HL-60/S4 treated with retinoic acid at 250 ng/mL for 4 days and 3 days (cell line): ENCODE results near the gene AVPI1.

ENCODE experiments used
- in situ Hi-C: fragments of 300-500 bp; cut with MboI; formaldehyde crosslinking; loops from 2 replicates; pipeline ENCODE4 v1.7.0; 2022; ENCODE audit warnings: low sequenced_read_pairs

Gene AVPI1

GRCh38 chr10:97713339-97713825, 26.3 kb upstream of the AVPI1 start, which contains the start of gene MARVELD1:
MARVELD1 (plus strand) TSS chr10:97713730; CDS start chr10:97713877, 147 bp downstream.
- in situ Hi-C loops: no loop called here

- in situ Hi-C loops: no loop called here
Observed at GRCh38 chr10:97711640-97712572, 24.9 kb upstream of the AVPI1 start.

GRCh38 chr10:97708976-97709946, 22.2 kb upstream of the AVPI1 start:
- in situ Hi-C loops: no loop called here

- in situ Hi-C loops: no loop called here
Observed at GRCh38 chr10:97708167-97708566, 21.1 kb upstream of the AVPI1 start.

GRCh38 chr10:97707134-97707861, 20.3 kb upstream of the AVPI1 start:
- in situ Hi-C loops: no loop called here

GRCh38 chr10:97705006-97705670, 18.1 kb upstream of the AVPI1 start:
- in situ Hi-C loops: no loop called here

- in situ Hi-C loops: no loop called here
Observed at GRCh38 chr10:97704341-97704740, 17.3 kb upstream of the AVPI1 start.

GRCh38 chr10:97703398-97704067, 16.5 kb upstream of the AVPI1 start:
- in situ Hi-C loops: no loop called here

- in situ Hi-C loops: no loop called here
Observed at GRCh38 chr10:97701438-97702069, 14.5 kb upstream of the AVPI1 start.

- in situ Hi-C loops: loop anchor here (5.0 kb wide), 1 partner anchor 1296 kb away; no protein-coding TSS in a partner anchor
Observed at GRCh38 chr10:97698072-97698655, 11.1 kb upstream of the AVPI1 start.

- in situ Hi-C loops: no loop called here
Observed at GRCh38 chr10:97690133-97690532, 3.1 kb upstream of the AVPI1 start.

- in situ Hi-C loops: no loop called here
Observed at GRCh38 chr10:97689559-97690020, 2.5 kb upstream of the AVPI1 start.

- in situ Hi-C loops: no loop called here
Observed at GRCh38 chr10:97687785-97688781, 1.0 kb upstream of the AVPI1 start.

GRCh38 chr10:97686301-97686961, 610 bp downstream of the AVPI1 start:
- in situ Hi-C loops: no loop called here

GRCh38 chr10:97685395-97685958, 1.6 kb downstream of the AVPI1 start:
- in situ Hi-C loops: no loop called here

- in situ Hi-C loops: no loop called here
Observed at GRCh38 chr10:97684866-97685394, 2.1 kb downstream of the AVPI1 start.
